Tibial nerve (tissue), 4 donors: Measurements from ENCODE around the gene RPL29. TPM values are rescaled to one million over a fixed set of nuclear protein-coding genes. Genes with fewer than 3 reads are reported as not detected.

Experiments
- DNase-seq, 2 donors: peaks; one replicate each; pipeline ENCODE4 v3.0.0-alpha.2; 2019; ENCODE audit warnings: low spot score in 2 of 2
- H3K27ac ChIP-seq, 4 donors: fragments of 200-600 bp; sonication (generic) in 3 of 4; one replicate each; pipeline ENCODE4 v1.5.1; 2017 to 2019; ENCODE audit warnings: mild to moderate bottlenecking in 1 of 4
- H3K27me3 ChIP-seq, 2 donors: fragments of 200-600 bp; sonication (generic) in 1 of 2; one replicate each; pipeline versions ENCODE4 v1.5.1 to v1.6.0; 2017 to 2019
- H3K36me3 ChIP-seq, 3 donors: fragments of 200-600 bp; sonication (generic); one replicate each; pipeline ENCODE4 v1.5.1; 2018 to 2019
- H3K4me1 ChIP-seq, 4 donors: fragments of 200-600 bp; sonication (generic) in 3 of 4; one replicate each; pipeline ENCODE4 v1.5.1; 2017 to 2019
- H3K4me3 ChIP-seq, 4 donors: fragments of 200-600 bp; sonication (generic) in 3 of 4; one replicate each; pipeline ENCODE4 v1.5.1; 2017 to 2019; ENCODE audit warnings: mild to moderate bottlenecking in 1 of 4, moderate library complexity in 1 of 4
- H3K9me3 ChIP-seq, 4 donors: fragments of 200-600 bp; sonication (generic) in 3 of 4; one replicate each; pipeline ENCODE4 v1.5.1; 2017 to 2019
- CTCF ChIP-seq, 5 experiments: fragments of 200-600 bp in 3 of 5; fragments of 450-650 bp in 2 of 5; sonication (generic) in 3 of 5; IDR thresholded peaks; one replicate each; pipeline ENCODE4 v1.5.1; 2016 to 2019; ENCODE audit warnings: antibody characterized with exemption in 5 of 5, mild to moderate bottlenecking in 3 of 5, moderate library complexity in 2 of 5
- EP300 ChIP-seq, 2 donors: sonication (generic); formaldehyde crosslinking; IDR thresholded peaks; one replicate each; pipeline ENCODE4 v1.6.1; 2017; ENCODE audit warnings: antibody characterized with exemption in 2 of 2, mild to moderate bottlenecking in 1 of 2
- POLR2A ChIP-seq, 2 donors: fragments of 450-650 bp; IDR thresholded peaks; one replicate each; pipeline ENCODE4 v1.6.1; 2017; ENCODE audit warnings: antibody characterized with exemption in 2 of 2, mild to moderate bottlenecking in 2 of 2, moderate library complexity in 2 of 2
- WGBS, 2 donors: methylation state at CpG; one replicate each; pipeline ENCODE4 v1.1.5; 2018; 5-methylcytosine and 5-hydroxymethylcytosine counted together
- total RNA-seq, 4 donors: library from RNA; depleted of rRNA; stranded (reverse); fragments of >200 nt; gene quantifications; one replicate each; pipeline ENCODE4 v1.1.0, GENCODE V29; 2016

Gene RPL29
- total RNA-seq, 4 donors from 2014 or later, result 809 to 1,472 (median 1,336) TPM

- WGBS, 2 donors, result 82 to 88% methylated on average over 3 of the region's 3 CpGs
- H3K4me1 ChIP-seq, result peaks cover 0 to 76% (median 31%) of the 10 kb centered on the region in 4 donors
- TF ChIP-seq EP300 (IDR thresholded peaks at IDR 0.05), result no peak
- TF ChIP-seq POLR2A (IDR thresholded peaks at IDR 0.05), result no peak
- TF ChIP-seq CTCF (IDR thresholded peaks at IDR 0.05), result no peak
- no peaks in the 10 kb centered on the region for H3K27me3 ChIP-seq
- H3K4me3 ChIP-seq, result no peak overlapping the region
- H3K36me3 ChIP-seq, result no peaks in the 10 kb centered on the region
- H3K9me3 ChIP-seq, result no peaks in the 10 kb centered on the region
- peak overlapping the region in 2 of 4 donors; percentile 88 to 94 for H3K27ac ChIP-seq
- no peak for DNase-seq
Measured at GRCh38 chr3:52023101-52023770, 27.5 kb upstream of the RPL29 start.

GRCh38 chr3:52022323-52023100 is 26.8 kb upstream of the RPL29 start:
- peak overlapping the region in 3 of 4 donors; percentile 15 to 94 (median 88) for H3K27ac ChIP-seq
- 45 to 55% methylated on average over 18 to 20 of the region's 20 CpGs for WGBS, 2 donors
- H3K27me3 ChIP-seq, result no peaks in the 10 kb centered on the region
- no peak overlapping the region for H3K4me3 ChIP-seq
- H3K9me3 ChIP-seq, result no peaks in the 10 kb centered on the region
- no peaks in the 10 kb centered on the region for H3K36me3 ChIP-seq
- TF ChIP-seq CTCF (IDR thresholded peaks at IDR 0.05) (peak in 1 of 5 experiments; percentile 6), EP300 (IDR thresholded peaks at IDR 0.05) (peak in 1 of 2 donors; percentile 36), POLR2A (IDR thresholded peaks at IDR 0.05) (no peak)
- H3K4me1 ChIP-seq, result peaks cover 0 to 77% (median 32%) of the 10 kb centered on the region in 4 donors
- no peak for DNase-seq

DNA sequence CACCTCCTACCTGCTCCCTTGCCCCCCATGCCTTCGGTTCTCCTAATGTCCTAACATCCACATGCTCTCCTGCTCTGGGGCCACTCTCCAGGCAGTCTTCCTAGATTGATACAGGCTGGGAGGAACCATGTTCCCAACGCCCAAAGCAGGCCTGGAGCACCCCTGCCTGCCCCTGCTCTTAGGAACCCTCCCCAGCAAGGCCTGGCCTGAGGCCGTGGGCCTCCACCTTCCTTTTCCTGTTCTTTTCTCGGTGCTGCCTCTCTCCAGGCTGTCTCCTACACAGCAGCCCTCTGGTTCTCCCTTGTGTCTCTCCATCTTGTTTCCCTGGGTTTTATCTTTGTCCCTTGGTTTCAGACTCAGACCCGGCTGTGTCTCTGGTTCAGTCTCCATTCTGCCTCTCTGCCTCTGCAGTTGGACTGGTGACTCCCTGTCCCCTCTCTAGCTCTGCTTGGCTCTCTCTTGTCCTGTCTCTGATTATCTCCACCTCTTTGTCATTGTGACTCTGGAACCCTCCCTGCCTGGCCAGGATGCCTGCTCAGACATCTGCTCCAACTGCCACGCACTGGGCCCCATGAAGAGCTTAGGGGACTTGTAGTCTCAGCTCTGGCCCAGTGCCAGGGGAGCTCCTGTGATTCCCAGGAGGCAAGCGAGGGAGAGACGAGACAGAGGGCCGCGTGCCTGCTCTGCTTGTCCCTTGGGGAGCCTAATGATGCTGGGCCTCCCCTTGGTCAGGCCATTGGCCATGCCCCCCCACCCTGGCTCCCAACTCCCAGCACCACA is 26.0 kb upstream of the RPL29 start:
- H3K27ac ChIP-seq, result peak overlapping the region; percentile 43 to 94 (median 76)
- H3K4me3 ChIP-seq, result no peak overlapping the region
- 60 to 68% methylated on average over 10 of the region's 10 CpGs for WGBS, 2 donors
- no peaks in the 10 kb centered on the region for H3K9me3 ChIP-seq
- DNase-seq, result no peak
- no peaks in the 10 kb centered on the region for H3K27me3 ChIP-seq
- no peaks in the 10 kb centered on the region for H3K36me3 ChIP-seq
- no peak for TF ChIP-seq EP300 (IDR thresholded peaks at IDR 0.05)
- TF ChIP-seq CTCF (IDR thresholded peaks at IDR 0.05), result no peak
- TF ChIP-seq POLR2A (IDR thresholded peaks at IDR 0.05), result no peak
- peaks cover 0 to 84% (median 34%) of the 10 kb centered on the region in 4 donors for H3K4me1 ChIP-seq

GRCh38 chr3:52020796-52021195 is 25.1 kb upstream of the RPL29 start:
- Histone ChIP-seq H3K27ac (peak overlapping the region; percentile 43 to 94 (median 76)), H3K27me3 (no peaks in the 10 kb centered on the region), H3K4me3 (no peak overlapping the region), H3K9me3 (no peaks in the 10 kb centered on the region), H3K36me3 (no peaks in the 10 kb centered on the region), H3K4me1 (peaks cover 0 to 85% (median 33%) of the 10 kb centered on the region in 4 donors)
- DNase-seq, result no peak
- 81 to 93% methylated on average over 7 of the region's 7 CpGs for WGBS, 2 donors
- TF ChIP-seq CTCF (IDR thresholded peaks at IDR 0.05) (no peak), EP300 (IDR thresholded peaks at IDR 0.05) (no peak), POLR2A (IDR thresholded peaks at IDR 0.05) (no peak)
